ENCODE results near the gene GPR180.
"Not testable (repeated sequence)": the region's sequence is repeated elsewhere in the genome, so short reads cannot be mapped to it uniquely, and the experiment has no call there.

The GPR180 gene

DNA sequence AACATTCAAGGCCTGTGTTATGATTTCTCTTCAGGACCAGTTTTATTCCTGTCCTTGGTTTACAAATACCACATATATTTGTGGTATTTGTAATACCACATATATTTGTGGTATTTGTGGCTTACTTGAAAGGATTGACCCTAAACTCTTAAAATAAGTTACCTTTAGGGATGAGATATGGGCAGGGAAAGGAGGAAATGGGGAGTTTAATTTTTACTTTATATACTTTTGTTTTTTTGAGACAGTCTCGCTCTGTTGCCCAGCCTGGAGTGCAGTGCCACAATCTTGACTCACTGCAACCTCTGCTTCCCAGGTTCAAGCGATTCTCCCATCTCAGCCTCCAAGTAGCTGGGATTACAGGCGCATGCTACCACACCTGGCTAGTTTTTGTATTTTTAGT, 3.4 kb upstream of the GPR180 start:
- DNase-seq = no peak

DNA sequence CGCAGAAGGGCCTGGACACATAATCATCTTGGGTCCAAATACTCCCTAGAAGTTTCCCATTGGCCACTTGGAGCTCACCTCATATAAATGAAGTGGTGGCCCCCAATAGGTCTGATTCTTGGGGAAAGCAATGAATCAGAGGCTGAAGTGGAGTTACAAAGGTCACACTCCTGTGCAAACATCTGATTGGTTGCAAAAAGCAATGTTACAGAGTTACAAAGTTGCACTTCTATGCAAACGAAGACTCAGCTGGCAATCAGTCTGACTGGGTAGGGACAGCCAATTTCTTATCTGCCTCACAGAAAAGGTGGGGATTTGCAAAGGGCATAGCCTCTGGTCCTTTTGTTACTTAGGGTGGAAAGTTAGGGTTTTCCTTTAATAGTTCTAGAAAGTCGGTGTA, 1.8 kb upstream of the GPR180 start:
- no peak for DNase-seq

DNA sequence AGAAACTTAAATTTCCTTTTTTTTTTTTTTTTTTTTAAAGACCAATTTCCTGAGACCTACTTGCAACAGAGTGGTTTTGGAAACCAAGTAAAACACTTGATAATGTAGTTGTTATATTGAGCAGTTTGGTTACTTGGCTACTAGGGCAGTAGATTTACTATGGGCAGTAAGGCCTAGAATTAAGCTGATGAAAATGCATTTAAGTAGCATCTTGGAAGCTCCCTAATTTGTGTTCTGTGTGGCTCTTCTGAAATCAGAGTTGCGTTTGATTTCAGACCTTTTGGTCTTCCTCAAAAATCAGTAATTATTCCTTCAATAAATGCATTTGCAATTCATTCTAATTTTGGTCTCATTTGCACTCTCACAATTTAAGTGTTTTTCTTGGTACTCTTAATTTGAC, 810 bp downstream of the GPR180 start:
- no peak for DNase-seq

DNA sequence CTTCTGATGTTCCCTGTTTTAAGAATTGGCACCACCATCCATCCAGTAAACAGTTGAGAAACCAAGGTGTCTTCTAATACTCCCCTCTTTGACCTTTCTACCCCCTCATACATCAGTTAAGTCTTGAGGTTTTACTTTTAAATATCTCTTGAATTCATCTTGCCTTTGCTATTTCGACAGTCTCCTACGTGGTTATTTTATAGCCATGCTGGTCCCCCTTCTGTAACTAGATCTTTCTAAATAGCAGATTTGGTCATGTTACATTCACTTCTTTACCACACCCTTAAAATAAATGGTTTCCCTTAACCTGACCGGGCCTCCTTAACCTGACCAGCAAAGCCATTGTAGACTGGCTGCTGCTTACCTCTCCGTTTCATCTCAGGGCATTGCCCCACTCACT, 5.4 kb downstream of the GPR180 start:
- no peak for DNase-seq

DNA sequence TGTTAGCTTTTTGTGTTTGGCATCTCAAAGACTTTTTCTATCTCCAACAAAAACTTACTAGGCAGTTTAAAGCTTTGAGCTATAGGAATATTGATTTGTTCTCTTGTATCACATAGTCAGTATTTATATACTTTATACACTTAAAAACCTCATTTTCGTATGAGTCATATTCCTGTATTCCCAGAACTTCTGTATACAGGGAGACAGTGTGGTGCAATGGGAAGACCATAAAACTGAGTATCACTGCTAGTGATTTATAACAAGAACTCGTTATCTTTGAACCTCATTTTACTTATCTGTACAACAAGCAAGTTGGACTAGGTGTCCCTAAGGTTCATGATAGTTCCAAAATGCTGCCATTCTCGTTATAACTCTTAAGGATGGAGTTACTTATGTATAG, 6.3 kb downstream of the GPR180 start:
- DNase-seq = no peak

DNA sequence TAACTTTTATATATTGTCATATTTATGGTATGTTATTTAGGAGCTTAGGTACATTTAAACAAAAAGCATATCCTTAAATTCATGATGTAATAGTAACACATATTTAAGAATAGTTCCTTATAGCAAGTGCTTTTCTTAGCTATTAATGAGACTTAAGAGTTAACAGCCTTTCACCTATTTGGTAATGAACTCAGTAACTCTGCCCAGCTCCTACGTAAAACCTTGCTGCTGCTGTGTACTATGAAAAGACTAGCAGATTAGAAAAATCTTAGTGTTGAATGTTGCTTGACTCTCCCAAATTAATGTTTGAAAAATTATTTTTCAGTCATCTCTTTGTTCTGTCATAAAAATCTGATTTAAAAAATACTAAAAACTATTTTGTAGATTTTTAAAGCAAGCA, 6.9 kb downstream of the GPR180 start:
- no peak for DNase-seq

DNA sequence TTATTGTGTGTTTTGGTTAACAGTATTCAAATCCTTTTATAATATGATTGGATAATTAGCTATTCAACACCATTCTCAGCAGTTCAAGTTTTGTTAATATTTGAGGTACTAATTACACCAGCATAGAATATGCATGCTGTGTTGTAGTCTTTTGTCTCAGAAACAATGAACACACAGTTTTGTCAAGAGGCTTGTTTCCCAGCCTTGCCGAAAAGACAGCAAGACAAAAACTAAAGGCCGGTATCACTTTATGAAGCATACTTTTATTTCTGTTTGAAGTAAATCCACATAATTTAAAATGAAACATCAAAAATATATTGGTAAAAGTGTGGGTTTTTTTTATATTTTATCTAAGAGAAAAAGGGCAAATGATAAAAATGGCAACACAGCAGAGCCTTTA, 7.5 kb downstream of the GPR180 start:
- DNase-seq = no peak

DNA sequence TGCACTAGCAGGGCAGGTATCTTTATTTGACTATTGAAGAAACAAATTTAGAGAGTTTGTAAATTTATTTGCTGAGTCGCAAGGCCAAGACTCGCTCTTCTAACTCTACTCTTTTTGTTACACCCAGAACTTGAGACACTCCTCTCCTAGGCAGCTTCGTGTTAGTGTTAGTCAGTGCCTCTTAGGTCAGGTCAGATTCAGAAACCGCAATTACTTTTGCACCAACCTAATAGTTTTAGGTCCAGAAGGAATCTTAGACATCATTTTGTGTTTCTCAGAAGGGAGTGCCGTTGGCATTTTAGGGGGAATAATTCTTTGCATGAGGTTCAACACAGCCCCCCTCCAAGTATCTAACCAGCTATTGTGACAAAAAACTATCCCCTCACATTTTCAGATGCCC, 8.8 kb downstream of the GPR180 start:
- DNase-seq = no peak

DNA sequence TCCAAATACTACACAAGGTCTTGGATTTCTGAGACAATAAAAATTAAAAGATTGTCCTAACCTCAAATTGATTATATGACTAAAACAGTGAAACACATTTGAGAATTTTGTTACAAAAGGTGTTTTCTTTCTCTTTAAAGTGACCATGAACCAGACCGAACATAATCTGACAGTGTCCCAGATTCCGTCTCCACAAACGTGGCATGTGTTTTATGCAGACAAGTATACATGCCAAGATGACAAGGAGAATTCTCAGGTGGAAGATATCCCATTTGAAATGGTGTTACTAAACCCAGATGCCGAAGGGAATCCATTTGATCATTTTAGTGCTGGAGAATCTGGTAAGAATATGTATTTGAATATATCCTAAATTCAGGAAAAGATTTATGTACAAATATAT, 10.4 kb downstream of the GPR180 start:
- no peak for DNase-seq

DNA sequence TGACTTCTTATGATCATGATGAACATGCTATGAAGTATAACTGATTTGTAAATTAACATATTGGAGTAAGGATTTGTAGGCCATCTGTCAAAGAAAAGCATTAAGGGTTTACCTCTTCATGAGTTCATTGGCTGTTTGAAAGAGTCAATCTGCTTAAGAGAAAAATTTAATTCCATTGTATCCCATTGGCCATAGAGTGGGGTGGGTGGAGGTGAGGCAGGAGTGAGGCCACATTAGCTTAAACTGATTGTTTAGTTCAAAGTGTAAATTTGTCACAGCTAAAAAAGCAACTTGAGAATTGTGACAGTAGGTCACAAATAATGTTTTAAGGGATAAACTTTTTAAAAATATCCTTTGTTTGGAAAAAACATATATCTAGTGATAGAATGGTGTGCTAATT, 11.4 kb downstream of the GPR180 start:
- no peak for DNase-seq

DNA sequence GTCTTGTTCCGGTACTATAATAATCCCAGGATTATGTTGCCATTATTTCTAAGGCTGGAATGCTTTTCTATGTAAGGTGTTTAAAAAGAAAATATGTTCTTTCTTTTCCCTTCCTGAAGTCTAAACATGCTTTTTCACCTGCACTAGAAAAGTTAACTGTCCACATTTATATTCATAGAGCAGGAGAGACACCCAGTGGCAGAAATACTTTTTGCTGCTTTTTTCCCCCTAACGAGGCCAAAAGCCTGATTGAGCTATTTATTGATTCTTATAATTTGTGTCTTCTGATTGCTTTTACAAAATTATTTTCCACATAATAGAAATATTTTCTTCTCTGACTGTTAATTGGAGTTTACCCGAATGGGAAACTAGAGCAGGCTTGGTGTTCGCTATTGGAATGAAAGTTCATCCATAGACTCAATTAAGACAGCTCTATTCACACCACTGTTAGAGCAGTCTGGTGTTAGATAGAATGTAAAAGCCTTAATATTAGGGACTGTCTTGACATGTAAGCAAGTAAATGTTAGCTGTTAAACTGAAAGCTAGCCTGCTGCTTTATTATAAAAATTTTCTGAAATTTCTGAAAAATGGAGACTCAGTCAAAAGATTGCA, 15.8 kb downstream of the GPR180 start:
- DNase-seq = no peak

DNA sequence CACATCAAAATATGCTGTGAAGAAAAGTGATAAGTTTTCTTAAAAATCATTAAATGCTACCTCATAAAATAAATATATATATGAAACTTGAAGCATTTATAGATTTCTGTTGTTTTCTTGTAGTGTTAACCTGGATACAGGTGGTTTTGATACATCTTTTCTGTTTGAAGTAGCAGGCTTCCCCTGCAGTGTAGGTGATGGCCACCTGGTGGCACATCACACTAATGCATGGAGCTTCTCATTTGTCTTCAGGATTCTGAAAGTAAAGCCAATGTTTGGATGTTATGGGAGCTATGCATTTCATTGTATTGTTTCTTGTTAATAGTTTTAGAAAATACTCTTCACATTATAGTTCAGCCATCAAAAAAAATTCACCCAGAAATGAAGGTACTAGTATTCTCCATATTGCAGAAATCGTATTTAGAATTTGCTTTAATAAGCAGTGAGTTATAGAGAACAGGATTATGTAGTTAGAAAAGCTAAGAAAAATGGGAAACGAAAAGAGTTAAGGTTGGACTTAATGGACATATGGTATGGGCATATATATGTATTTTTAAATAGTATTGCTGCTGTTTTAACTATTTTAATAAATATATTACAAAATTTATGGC, 18.7 kb downstream of the GPR180 start:
- no peak for DNase-seq

DNA sequence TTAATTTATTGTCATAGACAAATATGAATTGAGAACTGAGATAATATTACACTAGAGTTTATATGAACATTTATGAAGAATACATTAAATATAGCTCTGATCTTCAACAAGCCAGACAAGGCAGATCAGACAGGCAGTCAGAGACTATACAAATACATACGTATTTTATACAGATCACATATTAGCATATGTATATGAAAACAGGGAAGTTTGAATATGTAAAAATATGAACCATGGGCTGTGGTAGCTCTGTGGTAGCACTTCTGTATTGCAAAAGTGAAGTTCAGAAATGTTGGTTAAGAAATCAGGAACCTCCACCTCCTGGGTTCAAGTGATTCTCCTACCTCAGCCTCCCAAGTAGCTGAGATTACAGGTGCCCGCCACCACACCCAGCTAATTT, 20.7 kb downstream of the GPR180 start:
- DNase-seq = no peak

DNA sequence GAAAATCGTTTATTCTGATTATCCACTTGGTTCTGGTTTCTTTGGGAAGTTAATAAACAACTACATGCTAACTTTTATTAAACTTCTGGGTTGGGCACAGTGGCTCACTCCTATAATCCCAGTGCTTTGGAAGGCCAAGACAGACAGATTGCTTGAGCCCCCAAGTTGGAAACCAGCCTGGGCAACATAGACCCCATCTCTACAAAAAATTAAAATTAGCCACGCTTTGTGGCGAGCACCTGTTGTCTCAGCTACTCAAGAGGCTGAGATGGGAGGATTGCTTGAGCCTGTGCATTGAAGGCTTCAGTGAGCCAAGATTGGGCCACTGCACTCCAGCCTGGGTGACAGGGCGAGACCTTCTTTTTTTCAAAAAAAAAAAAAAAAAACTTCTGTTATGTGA, 21.7 kb downstream of the GPR180 start:
- no peak for DNase-seq

DNA sequence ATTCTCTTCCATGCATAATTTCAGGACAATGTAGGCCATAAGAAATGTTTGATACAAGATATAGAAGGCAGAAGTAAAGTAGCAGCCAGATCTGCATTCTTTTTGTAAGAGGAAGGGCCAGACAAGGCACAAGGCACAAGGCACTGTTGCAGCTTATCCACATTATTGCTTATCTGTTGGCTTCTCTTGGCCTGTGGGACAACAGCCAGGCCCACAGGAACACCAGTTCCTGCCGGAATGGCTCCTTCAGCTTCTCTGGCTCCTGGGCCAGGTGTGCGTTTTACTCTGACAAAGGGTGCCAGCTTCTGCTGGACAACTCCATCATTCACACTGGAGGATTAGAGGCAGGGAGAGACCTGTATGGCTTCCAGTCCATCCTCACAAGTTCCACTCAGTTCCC, 29.2 kb downstream of the GPR180 start:
- DNase-seq = no peak

DNA sequence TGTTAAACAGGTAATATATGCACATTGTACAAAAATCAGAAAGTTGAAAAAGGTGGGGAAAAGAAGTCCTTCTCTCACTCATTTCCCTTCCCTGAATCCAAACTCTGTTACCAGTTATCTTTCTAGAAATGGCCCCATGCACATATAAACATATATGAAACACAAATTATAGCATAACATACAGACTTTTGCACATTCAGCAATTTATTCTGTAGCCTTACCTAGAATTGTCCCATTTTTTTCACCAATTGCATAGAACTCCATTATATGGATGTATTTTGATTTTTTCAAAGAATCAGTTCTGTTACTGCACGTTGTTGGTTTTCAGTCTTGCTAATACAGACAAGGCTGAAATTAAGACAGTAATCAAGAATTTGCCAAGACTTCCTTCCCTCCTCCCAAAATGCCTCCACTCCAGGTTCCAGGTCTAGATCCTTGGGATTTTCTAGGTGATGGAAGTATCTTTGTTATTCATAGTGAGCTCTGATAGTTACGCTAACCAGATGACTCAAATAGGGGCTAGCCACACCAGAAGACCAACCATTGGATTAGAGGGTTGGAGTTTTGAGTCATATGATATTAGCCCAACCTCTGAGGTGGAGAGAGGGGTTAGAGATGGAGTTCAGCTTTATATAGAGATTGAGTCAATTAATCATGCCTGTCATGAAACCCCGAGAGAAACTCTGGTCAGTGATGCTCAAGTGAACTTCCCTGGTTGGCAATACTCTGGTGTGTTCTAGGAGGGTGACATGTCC, 30.7 kb downstream of the GPR180 start:
- DNase-seq = no peak

DNA sequence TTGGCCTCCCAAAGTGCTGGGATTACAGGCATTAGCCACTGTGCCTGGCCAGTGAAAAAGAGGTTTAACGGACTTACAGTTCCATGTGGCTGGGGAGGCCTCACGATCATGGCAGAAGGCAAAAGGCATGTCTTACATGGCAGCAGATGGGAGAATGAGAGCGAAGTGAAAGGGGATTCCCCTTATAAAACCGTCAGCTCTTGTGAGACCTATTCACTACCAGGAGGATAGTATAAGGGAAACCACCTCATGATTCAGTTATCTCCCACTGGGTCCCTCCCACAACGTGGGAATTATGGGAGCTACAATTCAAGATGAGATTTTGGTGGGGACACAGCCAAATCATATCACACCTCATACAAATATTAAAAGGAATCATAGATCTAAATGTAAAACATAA, 34.4 kb downstream of the GPR180 start:
- not testable (repeated sequence) for DNase-seq

DNA sequence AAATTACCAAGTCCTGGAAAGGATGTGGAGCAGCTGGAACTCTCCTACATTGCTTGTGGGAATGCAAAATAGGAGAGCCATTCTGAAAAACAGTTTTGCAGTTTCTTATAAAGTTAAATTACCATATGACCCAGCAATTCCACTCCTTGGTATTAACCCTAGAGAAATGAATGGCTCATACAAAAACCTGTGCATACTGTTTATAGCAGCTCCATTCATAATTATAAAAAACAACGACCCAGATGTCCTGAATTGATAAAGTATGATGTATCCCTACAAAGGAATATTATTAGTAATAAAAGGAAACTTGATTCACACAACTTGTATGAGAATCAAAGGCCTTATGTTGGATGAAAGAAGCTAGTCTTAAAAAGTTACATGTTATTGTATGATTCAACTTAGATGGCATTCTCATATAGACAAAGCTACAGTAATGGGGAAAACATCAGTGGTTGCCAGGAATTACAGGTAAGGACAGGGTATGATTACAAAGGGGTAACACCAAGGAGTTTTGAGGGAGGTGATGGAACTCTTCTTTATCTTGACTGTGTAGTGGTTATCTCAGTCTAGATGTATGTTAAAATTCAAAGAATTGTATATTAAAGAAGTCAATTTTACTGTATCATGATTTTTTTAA, 35.4 kb downstream of the GPR180 start:
- DNase-seq = no peak

DNA sequence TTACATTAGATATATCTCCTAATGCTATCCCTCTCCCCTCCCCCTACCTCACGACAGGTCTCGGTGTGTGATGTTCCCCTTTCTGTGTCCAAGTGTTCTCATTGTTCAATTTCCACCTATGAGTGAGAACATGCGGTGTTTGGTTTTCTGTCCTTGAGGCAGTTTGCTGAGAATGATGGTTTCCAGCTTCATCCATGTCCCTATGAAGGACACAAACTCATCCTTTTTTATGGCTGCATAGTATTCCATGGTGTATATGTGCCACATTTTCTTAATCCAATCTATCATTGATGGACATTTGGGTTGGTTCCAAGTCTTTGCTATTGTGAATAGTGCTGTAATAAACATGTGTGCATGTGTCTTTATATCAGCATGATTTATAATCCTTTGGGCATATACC, 36.0 kb downstream of the GPR180 start:
- DNase-seq = not testable (repeated sequence)

DNA sequence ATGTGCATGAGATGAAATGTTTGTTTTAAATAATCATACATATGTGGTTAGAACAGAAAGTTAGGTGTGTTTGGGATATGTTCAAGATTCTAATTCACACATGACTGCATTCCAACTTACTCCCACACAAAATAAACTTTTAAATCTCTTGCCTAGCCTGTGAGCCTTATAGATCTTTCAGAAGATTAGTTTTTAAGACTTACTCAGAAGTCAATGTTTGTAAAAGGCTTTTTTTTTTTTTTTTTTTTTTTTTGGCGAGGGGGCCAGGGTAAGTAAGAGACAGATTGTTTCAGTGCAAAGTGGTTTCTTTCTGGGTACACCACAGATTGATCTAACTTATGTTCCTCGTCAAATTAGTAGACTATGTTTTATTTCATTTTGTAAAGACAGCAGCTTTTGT, 39.1 kb downstream of the GPR180 start:
- DNase-seq = no peak

DNA sequence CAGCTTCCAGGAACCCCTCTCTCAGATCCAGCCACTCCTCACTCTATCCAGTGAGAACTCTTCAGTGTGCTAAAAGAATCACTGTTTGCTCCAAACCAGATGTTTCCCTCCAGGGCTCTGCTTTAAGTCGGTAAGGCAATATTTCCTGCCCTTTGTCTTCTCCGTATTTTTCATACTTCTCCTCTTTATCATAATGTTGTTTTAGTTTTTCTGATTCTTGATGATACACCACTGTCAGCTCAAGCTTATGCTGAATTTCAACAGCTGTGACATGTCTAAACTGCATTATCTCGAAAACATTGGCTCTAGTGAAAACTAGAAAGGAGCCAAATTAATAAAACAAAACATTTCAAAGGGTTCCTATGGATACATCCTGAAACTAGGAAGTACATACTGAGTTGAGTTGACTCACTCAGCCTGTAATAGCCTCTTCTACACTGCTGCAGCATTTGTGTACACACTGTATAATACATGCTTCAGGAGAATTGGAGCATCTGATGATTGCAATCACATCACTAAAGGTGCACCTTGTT, 39.8 kb downstream of the GPR180 start:
- DNase-seq = peak; percentile 43

DNA sequence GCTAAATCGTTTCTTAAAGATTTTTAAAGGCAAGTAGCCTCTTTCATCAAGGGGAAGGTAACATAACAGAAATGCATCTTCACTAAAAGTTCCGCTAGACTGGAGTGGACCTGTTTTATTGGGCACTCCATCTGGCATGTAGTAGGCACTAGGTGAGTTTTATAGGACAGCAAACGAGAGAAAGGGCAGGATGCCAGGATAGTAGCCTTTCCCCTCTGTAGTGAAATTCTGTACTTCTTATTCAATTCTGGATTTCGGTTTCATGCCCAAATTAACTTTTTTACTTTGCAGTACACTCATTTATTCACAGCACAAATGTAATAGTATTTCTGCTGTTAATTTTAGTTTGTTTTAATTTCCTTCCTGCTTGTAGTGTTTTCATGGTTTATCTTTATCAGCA, 45.2 kb downstream of the GPR180 start:
- DNase-seq = no peak

DNA sequence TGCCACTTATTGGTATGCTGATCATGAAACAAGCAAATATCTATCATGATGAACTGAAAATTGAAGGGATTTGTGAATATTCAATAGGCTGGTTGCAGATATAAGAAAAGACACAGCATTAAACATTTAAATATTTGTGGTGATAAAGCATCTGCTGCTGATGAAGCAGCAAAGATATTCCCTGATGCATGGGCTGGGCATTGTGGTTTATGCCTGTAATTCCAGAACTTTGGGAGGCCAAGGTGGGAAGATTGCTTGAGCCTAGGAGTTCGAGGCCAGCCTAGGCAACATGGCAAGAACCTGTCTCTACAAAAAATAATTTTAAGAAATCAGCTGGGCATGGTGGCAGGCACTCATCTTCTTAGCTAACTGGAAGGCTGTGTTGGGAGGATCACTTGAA, 54.5 kb downstream of the GPR180 start:
- DNase-seq = no peak

DNA sequence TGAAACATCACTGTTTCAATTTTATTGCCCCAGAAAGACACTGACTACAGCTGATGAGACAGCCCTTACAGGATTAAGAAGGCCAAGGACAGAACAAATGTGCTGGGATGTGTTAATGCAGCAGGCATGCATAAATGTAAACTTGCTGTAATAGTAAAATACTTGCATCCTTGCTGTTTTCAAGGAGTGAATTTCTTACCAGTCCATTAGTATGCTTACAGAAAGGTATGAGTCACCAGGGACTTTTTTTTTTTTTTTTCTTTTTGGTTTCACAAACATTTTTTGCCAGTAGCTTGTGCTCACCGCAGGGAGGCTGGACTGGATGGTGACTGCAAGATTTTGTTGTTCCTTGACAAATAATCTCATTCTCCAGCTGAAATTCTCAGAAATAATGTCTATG, 55.1 kb downstream of the GPR180 start:
- DNase-seq = no peak

Measured in left hindlimb (tissue), 1 donor.